NB4 (cell line): ENCODE results near the gene USP28.

Experiments
- DNase-seq: peaks from one replicate; pipeline ENCODE4 v3.0.0; 2010; ENCODE audit warnings: low read depth
- H3K4me3 ChIP-seq: one replicate; pipeline ENCODE4 v1.5.1; 2011; ENCODE audit warnings: mild to moderate bottlenecking, low read depth, low read length, moderate library complexity
- CTCF ChIP-seq: IDR thresholded peaks from one replicate; pipeline ENCODE4 v1.5.1; 2012; ENCODE audit warnings: low read depth, low read length
- MAX ChIP-seq: IDR thresholded peaks from 2 replicates; pipeline ENCODE4 v1.6.1; 2011; ENCODE audit warnings: low read depth, low read length
- MYC ChIP-seq: IDR thresholded peaks from 2 replicates; pipeline ENCODE4 v1.6.1; 2011; ENCODE audit warnings: low read depth, low read length
- POLR2A ChIP-seq: IDR thresholded peaks from 2 replicates; pipeline ENCODE4 v1.6.1; 2011; ENCODE audit warnings: mild to moderate bottlenecking; ENCODE audit not compliant: insufficient read length; ENCODE audit errors: extremely low read depth

The USP28 gene

DNA sequence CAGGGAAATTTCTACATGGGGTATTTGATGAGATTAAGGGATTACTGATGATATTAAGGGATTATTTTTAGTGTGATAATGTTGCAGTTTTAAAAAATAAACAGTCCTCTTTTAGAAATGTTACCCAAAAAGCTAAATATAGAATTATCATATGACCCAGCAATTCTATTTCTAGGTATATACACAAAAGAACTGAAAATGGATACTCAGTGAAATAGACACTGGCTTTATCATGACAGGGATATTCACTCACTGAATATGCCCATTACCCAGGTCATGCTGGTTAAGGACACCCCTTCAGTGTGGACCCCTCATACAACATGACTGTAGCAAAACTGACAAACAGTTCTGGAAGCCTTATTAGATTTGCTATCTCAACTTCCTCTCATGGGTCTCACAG, 27.8 kb downstream of the USP28 start:
- TF ChIP-seq MYC, result no peak
- TF ChIP-seq MAX, result no peak
- no peak for TF ChIP-seq POLR2A
- no peak for TF ChIP-seq CTCF
- no peak for DNase-seq
- no peak overlapping the region for H3K4me3 ChIP-seq

GRCh38 chr11:113847111-113847510, 28.3 kb downstream of the USP28 start:
- no peak overlapping the region for H3K4me3 ChIP-seq
- DNase-seq, result no peak

GRCh38 chr11:113841691-113842090, 33.7 kb downstream of the USP28 start:
- H3K4me3 ChIP-seq, result no peak overlapping the region
- TF ChIP-seq POLR2A (no peak), MAX (no peak), MYC (no peak), CTCF (no peak)
- DNase-seq, result no peak

More at GRCh38 chr11:113847111-113847510, 28.3 kb downstream of the USP28 start:
- TF ChIP-seq CTCF (no peak), POLR2A (no peak), MAX (no peak), MYC (no peak)

DNA sequence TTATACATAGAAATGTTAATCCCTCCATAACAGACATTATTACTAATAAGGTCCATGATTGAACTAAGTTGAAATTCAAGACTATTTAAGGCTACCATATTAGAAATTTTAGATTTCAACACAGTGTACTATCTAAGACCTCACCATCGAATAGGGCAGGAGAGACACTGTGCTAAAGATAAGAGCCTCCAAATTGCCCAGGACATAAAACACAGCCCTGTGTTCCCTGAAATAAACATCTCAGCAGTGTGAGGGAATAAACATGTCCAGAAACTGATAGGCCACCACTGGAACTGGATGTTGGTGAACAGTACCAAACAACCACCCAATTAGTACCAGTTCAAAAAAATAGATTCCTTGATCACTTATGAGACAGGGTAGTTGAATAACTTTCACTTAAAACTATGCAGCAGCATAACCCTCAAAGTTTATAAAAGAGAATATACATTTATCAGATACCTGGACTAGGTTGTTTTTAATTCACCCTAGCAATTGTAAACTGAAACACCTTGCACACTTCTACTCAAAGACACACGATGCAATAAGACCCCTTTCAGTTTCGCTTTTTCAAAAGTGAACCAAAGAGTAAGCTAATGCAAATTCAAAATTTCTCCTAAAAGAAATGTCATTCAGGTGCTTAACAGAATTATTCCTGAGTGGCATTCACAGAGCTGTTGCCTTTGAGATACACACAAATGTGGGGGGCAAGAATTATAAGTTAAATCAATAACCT, 34.3 kb downstream of the USP28 start:
- H3K4me3 ChIP-seq, result no peak overlapping the region
- TF ChIP-seq MYC (no peak), POLR2A (no peak), CTCF (no peak)
- DNase-seq, result no peak

- TF ChIP-seq MYC (no peak), CTCF (no peak), POLR2A (no peak), MAX (no peak)
- H3K4me3 ChIP-seq, result no peak overlapping the region
- no peak for DNase-seq
These were observed 35.5 kb downstream of the USP28 start for GRCh38 chr11:113839842-113840241.

DNA sequence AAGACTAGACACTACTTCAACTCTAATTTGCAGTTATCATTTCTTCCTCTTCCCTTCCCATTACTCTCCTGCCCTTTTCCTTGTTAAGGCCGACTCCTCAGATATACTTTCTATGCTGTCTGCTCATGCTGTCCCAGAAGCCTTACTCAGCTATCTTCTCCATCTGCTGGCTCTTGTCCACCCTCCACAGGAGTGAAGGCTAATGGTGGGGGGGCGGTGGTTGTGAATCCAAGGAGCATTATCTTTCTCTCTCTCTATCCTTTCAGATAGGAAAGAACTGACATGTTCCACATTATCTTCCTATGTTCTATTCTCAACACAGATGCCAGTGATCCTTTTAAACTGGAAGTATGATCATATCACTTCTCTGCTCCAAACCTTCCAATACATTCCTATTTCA, 37.4 kb downstream of the USP28 start:
- no peak overlapping the region for H3K4me3 ChIP-seq
- DNase-seq, result no peak
- TF ChIP-seq MAX, result no peak
- TF ChIP-seq CTCF, result no peak
- TF ChIP-seq MYC, result no peak
- TF ChIP-seq POLR2A, result no peak
